SH-SY5Y (cell line): Measurements from ENCODE around the gene CELSR1.

Source experiments
- GATA2 ChIP-seq: IDR thresholded peaks from 2 replicates; pipeline ENCODE4 v1.6.1; 2011; ENCODE audit warnings: mild to moderate bottlenecking, low read depth, low read length
- GATA3 ChIP-seq: IDR thresholded peaks from 2 replicates; pipeline ENCODE4 v1.6.1; 2011; ENCODE audit warnings: low read depth, mild to moderate bottlenecking, low read length, moderate library complexity

DNA sequence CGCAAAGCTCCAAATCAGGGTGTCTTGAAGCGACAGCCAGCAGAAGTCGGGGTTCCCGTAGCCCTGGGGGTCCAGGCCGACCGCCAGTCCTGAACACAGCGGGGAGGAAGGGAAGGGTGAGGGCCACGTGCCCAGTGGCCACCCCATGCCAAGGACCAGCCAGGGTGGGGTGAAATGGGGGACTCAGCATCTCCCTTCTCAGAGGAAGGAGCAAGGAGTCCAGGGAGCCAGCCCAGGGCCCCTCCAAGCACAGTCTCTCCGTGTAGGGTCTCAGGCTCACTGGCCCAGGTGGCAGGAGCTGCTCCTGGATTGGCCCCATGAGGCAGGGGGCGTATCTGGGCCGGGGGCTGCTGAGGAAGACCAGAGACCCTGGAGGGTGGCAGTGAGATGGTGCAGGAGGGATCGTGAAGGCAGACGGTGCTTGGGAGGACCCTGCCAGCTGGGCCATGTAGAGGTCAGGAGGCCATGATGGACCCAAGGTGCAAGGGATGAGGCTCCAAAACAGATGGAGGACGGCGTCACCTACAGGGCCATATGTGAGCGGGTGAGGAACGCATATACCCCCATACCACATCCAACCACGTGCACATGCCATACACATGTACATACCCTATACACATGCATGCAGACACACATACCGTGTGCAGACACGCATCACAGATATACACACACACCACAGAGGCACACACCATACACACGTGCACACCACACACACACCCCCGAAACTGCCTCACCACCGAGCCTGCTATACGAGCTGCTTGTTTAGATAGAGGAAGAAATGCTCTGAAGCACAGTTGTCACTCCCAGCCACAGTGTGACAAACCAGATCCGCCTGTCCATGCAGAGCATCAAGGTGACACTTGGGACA is 167.5 kb downstream of the CELSR1 start:
- no peak for TF ChIP-seq GATA2
- no peak for TF ChIP-seq GATA3
